Activated CD8-positive, alpha-beta memory T cell treated with anti-CD3 and anti-CD28 coated beads, Interleukin-2, amount 50 U/mL, for 1 hour (primary cell): ENCODE measurements around the gene ATP10A.

ENCODE experiments used
- DNase-seq: peaks from one replicate; pipeline ENCODE4 v3.0.0-alpha.2; 2020; ENCODE audit errors: extremely low read depth

Gene ATP10A

GRCh38 chr15:25705433-25706115 is 157.6 kb downstream of the ATP10A start:
- no peak for DNase-seq

GRCh38 chr15:25703726-25704125 is 159.4 kb downstream of the ATP10A start:
- DNase-seq, result no peak

- DNase-seq, result no peak
Measured at GRCh38 chr15:25701721-25702465, 161.2 kb downstream of the ATP10A start.

- no peak for DNase-seq
Measured at GRCh38 chr15:25700916-25701315, 162.2 kb downstream of the ATP10A start.

GRCh38 chr15:25697586-25697985 is 165.5 kb downstream of the ATP10A start:
- DNase-seq, result no peak

GRCh38 chr15:25695875-25696760 is 167.0 kb downstream of the ATP10A start:
- DNase-seq, result no peak

- DNase-seq, result no peak
Measured at GRCh38 chr15:25694823-25695312, 168.3 kb downstream of the ATP10A start.

GRCh38 chr15:25694239-25694584 is 168.9 kb downstream of the ATP10A start:
- no peak for DNase-seq

GRCh38 chr15:25693321-25694238 is 169.5 kb downstream of the ATP10A start:
- DNase-seq, result no peak

GRCh38 chr15:25691544-25692430 is 171.3 kb downstream of the ATP10A start:
- no peak for DNase-seq

- no peak for DNase-seq
Measured at GRCh38 chr15:25690673-25691543, 172.2 kb downstream of the ATP10A start.

GRCh38 chr15:25689592-25689991 is 173.5 kb downstream of the ATP10A start:
- DNase-seq, result no peak

- no peak for DNase-seq
Measured at GRCh38 chr15:25688166-25688565, 175.0 kb downstream of the ATP10A start.

- no peak for DNase-seq
Measured at GRCh38 chr15:25687689-25688088, 175.4 kb downstream of the ATP10A start.

GRCh38 chr15:25687276-25687675 is 175.9 kb downstream of the ATP10A start:
- no peak for DNase-seq

- no peak for DNase-seq
Measured at GRCh38 chr15:25686780-25687179, 176.3 kb downstream of the ATP10A start.

- no peak for DNase-seq
Measured at GRCh38 chr15:25684521-25685431, 178.4 kb downstream of the ATP10A start.

- no peak for DNase-seq
Measured at GRCh38 chr15:25683911-25684310, 179.2 kb downstream of the ATP10A start.
